ENCODE measurements around the gene EFCAB6.

EFCAB6 gene

DNA sequence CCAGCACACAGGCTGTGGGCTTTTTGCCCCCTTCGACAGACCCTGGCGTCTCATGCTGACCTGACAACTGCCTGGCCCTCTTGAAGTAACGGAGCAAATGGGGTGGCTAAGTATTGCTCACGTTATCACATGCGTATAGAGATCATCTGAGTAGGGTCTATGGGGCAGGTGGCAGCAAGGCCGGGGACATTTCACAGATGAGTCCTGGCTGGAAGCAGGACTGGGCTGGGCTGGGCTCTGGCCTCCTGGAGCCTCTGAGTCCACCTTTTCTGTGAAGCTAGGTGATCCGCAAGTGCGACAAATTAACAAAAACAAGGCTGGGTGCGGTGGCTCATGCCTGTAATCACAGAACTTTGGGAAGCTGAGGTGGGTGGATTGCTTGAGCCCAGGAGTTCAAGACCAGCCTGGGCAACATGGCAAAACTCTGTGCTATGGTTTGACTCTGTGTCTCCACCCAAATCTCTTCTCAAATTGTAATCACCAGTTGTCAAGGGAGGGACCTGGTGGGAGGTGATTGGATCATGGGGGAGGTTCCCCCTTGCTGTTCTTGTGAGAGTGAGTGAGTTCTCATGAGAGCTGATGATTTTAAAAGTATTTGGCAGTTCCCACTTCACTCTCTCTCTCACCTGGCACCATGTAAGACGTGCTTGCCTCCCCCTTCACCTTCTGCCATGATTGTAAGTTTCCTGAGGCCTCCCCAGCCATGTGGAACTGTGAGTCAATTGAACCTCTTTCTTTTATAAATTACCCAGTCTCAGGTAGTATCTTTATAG is 278.3 kb downstream of the EFCAB6 start:
- no peaks in the 10 kb centered on the region for H3K79me2 ChIP-seq (ENCODE audit: control insufficient read depth, low read length)
- H4K20me1 ChIP-seq (ENCODE audit: control insufficient read depth, insufficient read depth, low read depth, low read length), result no peaks in the 10 kb centered on the region
- H3K4me2 ChIP-seq (ENCODE audit: low read length), result no peak overlapping the region
- no peaks in the 10 kb centered on the region for H3K4me1 ChIP-seq (ENCODE audit: control insufficient read depth, low read length)
- no peaks in the 10 kb centered on the region for H3K9me3 ChIP-seq (ENCODE audit: control insufficient read depth, insufficient read depth, low read length)
- H3K27ac ChIP-seq (ENCODE audit: low read depth, low read length), result no peak overlapping the region
- H3K4me3 ChIP-seq (ENCODE audit: low read length), result no peak overlapping the region
- H3F3A ChIP-seq (ENCODE audit: control insufficient read depth, insufficient read depth), result no peaks in the 10 kb centered on the region
- H3K36me3 ChIP-seq (ENCODE audit: control insufficient read depth, low read length), result no peaks in the 10 kb centered on the region
- no peaks in the 10 kb centered on the region for H3K9me2 ChIP-seq (replicated peaks; ENCODE audit: control insufficient read depth, low read length)
- no peaks in the 10 kb centered on the region for H3K27me3 ChIP-seq (ENCODE audit: control insufficient read depth, low read length)
- TF ChIP-seq, protein P1, sequence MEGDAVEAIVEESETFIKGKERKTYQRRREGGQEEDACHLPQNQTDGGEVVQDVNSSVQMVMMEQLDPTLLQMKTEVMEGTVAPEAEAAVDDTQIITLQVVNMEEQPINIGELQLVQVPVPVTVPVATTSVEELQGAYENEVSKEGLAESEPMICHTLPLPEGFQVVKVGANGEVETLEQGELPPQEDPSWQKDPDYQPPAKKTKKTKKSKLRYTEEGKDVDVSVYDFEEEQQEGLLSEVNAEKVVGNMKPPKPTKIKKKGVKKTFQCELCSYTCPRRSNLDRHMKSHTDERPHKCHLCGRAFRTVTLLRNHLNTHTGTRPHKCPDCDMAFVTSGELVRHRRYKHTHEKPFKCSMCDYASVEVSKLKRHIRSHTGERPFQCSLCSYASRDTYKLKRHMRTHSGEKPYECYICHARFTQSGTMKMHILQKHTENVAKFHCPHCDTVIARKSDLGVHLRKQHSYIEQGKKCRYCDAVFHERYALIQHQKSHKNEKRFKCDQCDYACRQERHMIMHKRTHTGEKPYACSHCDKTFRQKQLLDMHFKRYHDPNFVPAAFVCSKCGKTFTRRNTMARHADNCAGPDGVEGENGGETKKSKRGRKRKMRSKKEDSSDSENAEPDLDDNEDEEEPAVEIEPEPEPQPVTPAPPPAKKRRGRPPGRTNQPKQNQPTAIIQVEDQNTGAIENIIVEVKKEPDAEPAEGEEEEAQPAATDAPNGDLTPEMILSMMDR (IDR thresholded peaks at IDR 0.05; ENCODE audit: low read depth, low read length, poor library complexity, severe bottlenecking), result no peak
- TF ChIP-seq EZH2phosphoT487 (IDR thresholded peaks at IDR 0.05; ENCODE audit: borderline replicate concordance, low read length), result no peak

GRCh38 chr22:43533156-43533530 is 279.0 kb downstream of the EFCAB6 start:
- H3K4me1 ChIP-seq (ENCODE audit: control insufficient read depth, low read length), result no peaks in the 10 kb centered on the region
- H3K4me3 ChIP-seq (ENCODE audit: low read length), result no peak overlapping the region
- no peaks in the 10 kb centered on the region for H3K27me3 ChIP-seq (ENCODE audit: control insufficient read depth, low read length)
- H3K9me2 ChIP-seq (replicated peaks; ENCODE audit: control insufficient read depth, low read length), result no peaks in the 10 kb centered on the region
- no peak overlapping the region for H3K27ac ChIP-seq (ENCODE audit: low read depth, low read length)
- H4K20me1 ChIP-seq (ENCODE audit: control insufficient read depth, insufficient read depth, low read depth, low read length), result no peaks in the 10 kb centered on the region
- no peaks in the 10 kb centered on the region for H3F3A ChIP-seq (ENCODE audit: control insufficient read depth, insufficient read depth)
- no peaks in the 10 kb centered on the region for H3K36me3 ChIP-seq (ENCODE audit: control insufficient read depth, low read length)
- H3K4me2 ChIP-seq (ENCODE audit: low read length), result no peak overlapping the region
- no peaks in the 10 kb centered on the region for H3K9me3 ChIP-seq (ENCODE audit: control insufficient read depth, insufficient read depth, low read length)
- TF ChIP-seq EZH2phosphoT487 (IDR thresholded peaks at IDR 0.05; ENCODE audit: borderline replicate concordance, low read length), result no peak
- TF ChIP-seq, protein P1 (IDR thresholded peaks at IDR 0.05; ENCODE audit: low read depth, low read length, poor library complexity, severe bottlenecking), result no peak
- H3K79me2 ChIP-seq (ENCODE audit: control insufficient read depth, low read length), result no peaks in the 10 kb centered on the region

GRCh38 chr22:43532301-43533155 is 279.6 kb downstream of the EFCAB6 start:
- Histone ChIP-seq H3K9me3 (ENCODE audit: control insufficient read depth, insufficient read depth, low read length) (no peaks in the 10 kb centered on the region), H3K27me3 (ENCODE audit: control insufficient read depth, low read length) (no peaks in the 10 kb centered on the region), H4K20me1 (ENCODE audit: control insufficient read depth, insufficient read depth, low read depth, low read length) (no peaks in the 10 kb centered on the region), H3K4me3 (ENCODE audit: low read length) (no peak overlapping the region), H3K4me2 (ENCODE audit: low read length) (no peak overlapping the region), H3K79me2 (ENCODE audit: control insufficient read depth, low read length) (no peaks in the 10 kb centered on the region), H3K4me1 (ENCODE audit: control insufficient read depth, low read length) (no peaks in the 10 kb centered on the region), H3K27ac (ENCODE audit: low read depth, low read length) (no peak overlapping the region), H3F3A (ENCODE audit: control insufficient read depth, insufficient read depth) (no peaks in the 10 kb centered on the region), H3K36me3 (ENCODE audit: control insufficient read depth, low read length) (no peaks in the 10 kb centered on the region), H3K9me2 (replicated peaks; ENCODE audit: control insufficient read depth, low read length) (no peaks in the 10 kb centered on the region)
- TF ChIP-seq EZH2phosphoT487 (IDR thresholded peaks at IDR 0.05; ENCODE audit: borderline replicate concordance, low read length), result no peak
- TF ChIP-seq, protein P1 (IDR thresholded peaks at IDR 0.05; ENCODE audit: low read depth, low read length, poor library complexity, severe bottlenecking), result no peak

All from DOHH2 (cell line).